ENCODE data around the gene LHFPL4. TPM values are rescaled to one million over a fixed set of nuclear protein-coding genes. Genes with fewer than 3 reads are reported as not detected.

LHFPL4 gene
- total and polyA plus RNA-seq, 9 of the 15 experiments (the other 6 are each of a cell fraction or from before 2014, with no cell fraction given), result not detected

DNA sequence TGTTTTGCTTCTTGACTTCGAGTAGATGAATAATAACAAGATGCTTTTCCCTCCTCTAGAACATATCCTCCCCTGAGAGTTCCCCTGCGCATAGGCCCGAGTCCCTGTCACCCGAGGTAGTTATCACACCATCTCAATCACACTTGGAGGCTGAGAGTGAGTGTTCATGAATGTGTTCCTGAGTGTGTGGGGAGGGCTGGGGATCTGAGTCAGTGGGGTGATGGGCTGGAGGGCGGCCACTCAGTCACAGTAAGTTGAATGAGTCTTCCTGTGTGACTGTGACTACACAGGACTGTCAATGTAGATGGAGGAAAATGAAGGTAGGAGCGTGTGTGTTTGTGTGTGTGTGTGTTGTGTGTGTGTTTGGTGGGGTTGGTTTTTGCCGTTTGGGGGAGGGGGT is 85.2 kb downstream of the LHFPL4 start:
- 65% methylated on average over 7 of the region's 7 CpGs for WGBS (ENCODE audit: insufficient coverage, low coverage, missing lambda C conversion rate)
- in situ Hi-C loops (cut with MboI), result no loop called here
- CTCF ChIA-PET (ENCODE audit: low intra/inter-chr PET ratio), result no interaction called here

More for the DNA sequence above, 85.2 kb downstream of the LHFPL4 start:
- H3K27me3 ChIP-seq (ENCODE audit: control insufficient read depth in 2 of 2, insufficient read depth in 2 of 2, low read length in 2 of 2), result no peaks in the 10 kb centered on the region
- peak overlapping the region; percentile 18; the same call in 1 of the 3 replicates for H3K27ac ChIP-seq (ENCODE audit: extremely low read depth, low read depth, low read length)
- no peaks in the 10 kb centered on the region for H3K9me1 ChIP-seq (ENCODE audit: control insufficient read depth, insufficient read depth, low read length)
- H3K4me2 ChIP-seq (ENCODE audit: insufficient read depth, low read length), result no peak overlapping the region
- TF ChIP-seq POLR2B (IDR thresholded peaks at IDR 0.05; ENCODE audit: low read depth, partially characterized antibody) (peak; percentile 54), PRMT5 (CRISPR knock-in tag; IDR thresholded peaks at IDR 0.05) (no peak), RBM15 (IDR thresholded peaks at IDR 0.05; ENCODE audit: insufficient read depth, low read length) (no peak), TBL1XR1 (IDR thresholded peaks at IDR 0.05; ENCODE audit: low read length in 2 of 2) (no peak), PPARD (CRISPR knock-in tag; IDR thresholded peaks at IDR 0.05) (no peak), SUPT5H (IDR thresholded peaks at IDR 0.05) (peak; percentile 42), POLR2A (conservative IDR thresholded peaks at IDR 0.05) (peak; percentile 41; the same call in 1 of the 2 replicates), KDM1A (IDR thresholded peaks at IDR 0.05) (peak; percentile 16 to 23; a peak in 1 of 4 replicates), ZNF347 (CRISPR knock-in tag; IDR thresholded peaks at IDR 0.05; ENCODE audit: low read depth) (no peak), LARP7 (IDR thresholded peaks at IDR 0.05) (0 out of 2 replicates have a peak, but pooled peaks have one; percentile 34), JUND (IDR thresholded peaks at IDR 0.05; ENCODE audit: borderline replicate concordance, low read depth, low read length) (peak; percentile 2; the same call in 1 of the 2 replicates), JUND (tag; IDR thresholded peaks at IDR 0.05; ENCODE audit: borderline replicate concordance, low read depth, low read length) (no peak), HDAC1 (IDR thresholded peaks at IDR 0.05) (no peak)
- TF ChIP-seq, protein P1, sequence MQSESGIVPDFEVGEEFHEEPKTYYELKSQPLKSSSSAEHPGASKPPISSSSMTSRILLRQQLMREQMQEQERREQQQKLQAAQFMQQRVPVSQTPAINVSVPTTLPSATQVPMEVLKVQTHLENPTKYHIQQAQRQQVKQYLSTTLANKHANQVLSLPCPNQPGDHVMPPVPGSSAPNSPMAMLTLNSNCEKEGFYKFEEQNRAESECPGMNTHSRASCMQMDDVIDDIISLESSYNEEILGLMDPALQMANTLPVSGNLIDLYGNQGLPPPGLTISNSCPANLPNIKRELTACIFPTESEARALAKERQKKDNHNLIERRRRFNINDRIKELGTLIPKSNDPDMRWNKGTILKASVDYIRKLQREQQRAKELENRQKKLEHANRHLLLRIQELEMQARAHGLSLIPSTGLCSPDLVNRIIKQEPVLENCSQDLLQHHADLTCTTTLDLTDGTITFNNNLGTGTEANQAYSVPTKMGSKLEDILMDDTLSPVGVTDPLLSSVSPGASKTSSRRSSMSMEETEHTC (IDR thresholded peaks at IDR 0.05), result no peak
- ATAC-seq (peak; percentile 44), DNase-seq (ENCODE audit: extremely low read depth in 1 of 4, low spot score in 3 of 4) (peak in 3 of 4 experiments; percentile 38 to 47 (median 43)), FAIRE-seq (peak; percentile 32)
- POLR2A ChIA-PET, result interaction anchor here (1.2 to 1.4 kb wide), 3 partner anchors 26 to 106 kb away, joined by 3 to 6 read pairs (median 4); partner anchors contain the start of gene THUMPD3
- peaks cover 27% of the 10 kb centered on the region; the same call in 2 of the 3 replicates for H3K79me2 ChIP-seq (ENCODE audit: control insufficient read depth, insufficient read depth, low read length)
- peaks cover 98% of the 10 kb centered on the region for H3K36me3 ChIP-seq (ENCODE audit: control insufficient read depth, insufficient read depth, low read length)
- H3K9me3 ChIP-seq (replicated peaks; ENCODE audit: control insufficient read depth, insufficient read depth, low read depth, low read length), result no peaks in the 10 kb centered on the region
- 0 out of 2 replicates have a peak, but pooled peaks cover 6% of the 10 kb centered on the region for H4K20me1 ChIP-seq (replicated peaks; ENCODE audit: control insufficient read depth, insufficient read depth, low read length)
- no peak overlapping the region for H3K4me3 ChIP-seq
- intact Hi-C loops (cut with micrococcal nuclease), result no loop called here
- no peak overlapping the region for H2AFZ ChIP-seq (ENCODE audit: low read depth, low read length)
- peaks cover 0 to 12% of the 10 kb centered on the region in 2 experiments; a peak in 4 of 5 replicates for H3K4me1 ChIP-seq (replicated peaks in 1 of 2; ENCODE audit: control insufficient read depth in 2 of 2, insufficient read depth in 2 of 2, low read length in 2 of 2)
- no TSS peak for BruUV-seq (replicated peaks)
- no peak overlapping the region for H3K9ac ChIP-seq (ENCODE audit: insufficient read depth in 1 of 2, low read depth in 2 of 2, low read length in 2 of 2)

Measured in K562 (cell line).